B cell (primary cell): ENCODE data around the gene TRAPPC11. TPM values are rescaled to one million over a fixed set of nuclear protein-coding genes. Genes with fewer than 3 reads are reported as not detected.

Source experiments
- ATAC-seq: fragments of 200-7000 bp; cut with Tn5 transposase; one replicate; pipeline ENCODE4 v1.10.0; 2021; ENCODE audit warnings: low read depth, mild to moderate bottlenecking, moderate number of reproducible peaks, moderate library complexity
- CTCF ChIA-PET: fragments of 350-600 bp; sonication (Branson Sonifier 250); formaldehyde crosslinking; loops from one replicate; lab custom pipeline; 2021; ENCODE audit warnings: antibody characterized with exemption, inconsistent platforms; lab: Charles Lee
- POLR2A ChIA-PET: fragments of 350-600 bp; sonication (Branson Sonifier 250); formaldehyde crosslinking; loops from one replicate; lab custom pipeline; 2021; ENCODE audit warnings: antibody characterized with exemption; lab: Charles Lee
- DNase-seq: peaks from one replicate; pipeline ENCODE4 v3.0.0; 2013
- H2AFZ ChIP-seq: 2 replicates; pipeline ENCODE4 v1.6.1; 2012; ENCODE audit warnings: mild to moderate bottlenecking, low read depth, low read length; ENCODE audit not compliant: insufficient read depth, poor library complexity, severe bottlenecking
- H3K27ac ChIP-seq, 2 donors: 1 replicate in 1 of 2; 2 replicates in 1 of 2; pipeline ENCODE4 v1.5.1; 2012 to 2013; ENCODE audit warnings: low read length in 2 of 2, mild to moderate bottlenecking in 2 of 2, moderate library complexity in 1 of 2
- H3K27me3 ChIP-seq, 4 experiments: fragments of 200-600 bp in 1 of 4; sonication (generic) in 1 of 4; replicated peaks in 1 of 4; 1 replicate in 2 of 4; 2 replicates in 2 of 4; pipeline versions ENCODE4 v1.6.1 to v1.7.0; 2013 to 2016; ENCODE audit warnings: low read length in 3 of 4, mild to moderate bottlenecking in 2 of 4, mixed read lengths in 1 of 4, moderate library complexity in 1 of 4; ENCODE audit not compliant: insufficient read depth in 4 of 4, control insufficient read depth in 3 of 4; ENCODE audit errors: control extremely low read depth in 1 of 4
- H3K36me3 ChIP-seq, 2 experiments: replicated peaks in 1 of 2; 1 replicate in 1 of 2; 2 replicates in 1 of 2; pipeline versions ENCODE4 v1.6.1 to v1.7.1; 2013; ENCODE audit warnings: low read length in 1 of 2; ENCODE audit not compliant: insufficient read depth in 2 of 2, control insufficient read depth in 1 of 2; ENCODE audit errors: control extremely low read depth in 1 of 2, extremely low read depth in 1 of 2
- H3K4me1 ChIP-seq, 2 donors: fragments of 200-600 bp in 1 of 2; sonication (generic) in 1 of 2; 1 replicate in 1 of 2; 2 replicates in 1 of 2; pipeline versions ENCODE4 v1.5.1 to v1.6.1; 2013 to 2017; ENCODE audit warnings: low read length in 2 of 2; ENCODE audit not compliant: control insufficient read depth in 2 of 2, insufficient read depth in 2 of 2
- H3K4me2 ChIP-seq: replicated peaks from 2 replicates; pipeline ENCODE3; 2012; ENCODE audit warnings: mild to moderate bottlenecking, low read depth, low read length; ENCODE audit not compliant: poor library complexity, severe bottlenecking
- H3K4me3 ChIP-seq, 5 experiments: fragments of 200-600 bp in 1 of 5; sonication (generic) in 1 of 5; 1 replicate in 3 of 5; 2 replicates in 2 of 5; pipeline versions ENCODE4 v1.5.1 to v1.7.0; 2011 to 2016; ENCODE audit warnings: low read length in 4 of 5, mild to moderate bottlenecking in 4 of 5, low read depth in 2 of 5, control low read depth in 1 of 5, moderate library complexity in 1 of 5; ENCODE audit not compliant: insufficient read depth in 1 of 5; ENCODE audit errors: control extremely low read depth in 1 of 5, extremely low read depth in 1 of 5
- H3K79me2 ChIP-seq: fragments of 200-600 bp; sonication (generic); one replicate; pipeline ENCODE4 v1.6.0; 2016; ENCODE audit warnings: low read length; ENCODE audit not compliant: control insufficient read depth, insufficient read depth
- H3K9ac ChIP-seq: fragments of 200-600 bp; sonication (generic); 2 replicates; pipeline ENCODE4 v1.6.1; 2017; ENCODE audit warnings: mild to moderate bottlenecking, low read length, moderate library complexity
- H3K9me3 ChIP-seq, 3 donors: one replicate each; pipeline versions ENCODE4 v1.6.1 to v1.7.1; 2013; ENCODE audit warnings: low read length in 2 of 3; ENCODE audit not compliant: control insufficient read depth in 2 of 3, insufficient read depth in 1 of 3; ENCODE audit errors: control extremely low read depth in 1 of 3
- H4K20me1 ChIP-seq: 2 replicates; pipeline ENCODE4 v1.6.0; 2012; ENCODE audit warnings: mild to moderate bottlenecking, low read length; ENCODE audit not compliant: insufficient read depth, control insufficient read depth, poor library complexity, severe bottlenecking
- H3K27ac Mint-ChIP-seq: one replicate; pipeline ENCODE4 v1.8.0; 2021; ENCODE audit warnings: mixed read lengths
- H3K27me3 Mint-ChIP-seq: one replicate; pipeline ENCODE4 v1.8.0; 2021; ENCODE audit warnings: mixed read lengths
- H3K4me1 Mint-ChIP-seq: one replicate; pipeline ENCODE4 v1.8.0; 2021; ENCODE audit warnings: mixed read lengths
- H3K4me3 Mint-ChIP-seq: one replicate; pipeline ENCODE4 v1.8.0; 2021; ENCODE audit warnings: mixed read lengths
- H3K9me3 Mint-ChIP-seq: one replicate; pipeline ENCODE4 v1.8.0; 2022; ENCODE audit warnings: mixed read lengths; ENCODE audit not compliant: insufficient read depth
- CTCF ChIP-seq: fragments of 200-600 bp; IDR thresholded peaks from one replicate; pipeline ENCODE4 v1.8.0; 2022; ENCODE audit warnings: antibody characterized with exemption, mild to moderate bottlenecking
- EZH2 ChIP-seq: IDR thresholded peaks from 2 replicates; pipeline ENCODE4 v1.6.1; 2012; ENCODE audit warnings: borderline replicate concordance, low read depth, mild to moderate bottlenecking, moderate library complexity, low read length; ENCODE audit not compliant: insufficient read depth, poor library complexity, severe bottlenecking
- WGBS: methylation state at CpG from one replicate; pipeline ENCODE4 v1.1.5; 2013; ENCODE audit warnings: missing lambda C conversion rate; ENCODE audit not compliant: insufficient coverage; 5-methylcytosine and 5-hydroxymethylcytosine counted together
- intact Hi-C: fragments of 100-400 bp; cut with micrococcal nuclease; formaldehyde crosslinking; loops from one replicate; pipeline ENCODE4 v1.10.0; 2022
- polyA plus RNA-seq: library from polyadenylated mRNA; depleted of rRNA; stranded (reverse); fragments of >200 nt; gene quantifications from 2 replicates; pipeline ENCODE4 v1.2.3, GENCODE V29; 2012
- total RNA-seq, 2 donors: library from RNA; stranded (reverse); fragments of 120-200 nt in 1 of 2; gene quantifications; 1 replicate in 1 of 2; 2 replicates in 1 of 2; pipeline versions ENCODE4 v1.2.3 to v1.2.4, GENCODE V29; 2013 to 2022

Gene TRAPPC11
- total and polyA plus RNA-seq, 2 donors (not counting 1 experiment from before 2014, with no cell fraction given) = 23.5 to 53.8 TPM

- no peak for ATAC-seq
- H3K27me3 ChIP-seq = no peaks in the 10 kb centered on the region
- H3K9me3 Mint-ChIP-seq = no peaks in the 10 kb centered on the region
- no peak overlapping the region for H3K4me3 ChIP-seq
- intact Hi-C loops = no loop called here
- no peaks in the 10 kb centered on the region for H3K9me3 ChIP-seq
- no peaks in the 10 kb centered on the region for H4K20me1 ChIP-seq
- H2AFZ ChIP-seq = no peak overlapping the region
- H3K9ac ChIP-seq = no peak overlapping the region
- no peak for DNase-seq
- TF ChIP-seq CTCF (no peak), EZH2 (no peak)
- H3K36me3 ChIP-seq = no peaks in the 10 kb centered on the region
- WGBS = 97% methylated on average over 12 of the region's 12 CpGs
- POLR2A ChIA-PET = no interaction called here
- H3K4me2 ChIP-seq = no peak overlapping the region
- no peak overlapping the region for H3K27ac Mint-ChIP-seq
- no peaks in the 10 kb centered on the region for H3K4me1 ChIP-seq
- no peaks in the 10 kb centered on the region for H3K4me1 Mint-ChIP-seq
- no peaks in the 10 kb centered on the region for H3K27me3 Mint-ChIP-seq
- no peaks in the 10 kb centered on the region for H3K79me2 ChIP-seq
- no peak overlapping the region for H3K4me3 Mint-ChIP-seq
- CTCF ChIA-PET = no interaction called here
- no peak overlapping the region for H3K27ac ChIP-seq
These were observed 31.0 kb upstream of the TRAPPC11 start for GRCh38 chr4:183627979-183628588.

- H3K9me3 ChIP-seq = no peaks in the 10 kb centered on the region
- no peaks in the 10 kb centered on the region for H4K20me1 ChIP-seq
- H3K4me1 Mint-ChIP-seq = no peaks in the 10 kb centered on the region
- intact Hi-C loops = no loop called here
- no peak overlapping the region for H3K27ac Mint-ChIP-seq
- H2AFZ ChIP-seq = no peak overlapping the region
- no peak overlapping the region for H3K27ac ChIP-seq
- H3K27me3 ChIP-seq = no peaks in the 10 kb centered on the region
- ChIA-PET CTCF (no interaction called here), POLR2A (no interaction called here)
- H3K4me3 ChIP-seq = no peak overlapping the region
- no peak overlapping the region for H3K9ac ChIP-seq
- H3K36me3 ChIP-seq = no peaks in the 10 kb centered on the region
- no peaks in the 10 kb centered on the region for H3K27me3 Mint-ChIP-seq
- H3K4me2 ChIP-seq = no peak overlapping the region
- no peaks in the 10 kb centered on the region for H3K79me2 ChIP-seq
- H3K4me1 ChIP-seq = no peaks in the 10 kb centered on the region
- 96% methylated on average over 4 of the region's 11 CpGs for WGBS
- DNase-seq = no peak
- TF ChIP-seq EZH2 (no peak), CTCF (no peak)
- no peaks in the 10 kb centered on the region for H3K9me3 Mint-ChIP-seq
- no peak for ATAC-seq
- no peak overlapping the region for H3K4me3 Mint-ChIP-seq
These were observed 27.4 kb upstream of the TRAPPC11 start for GRCh38 chr4:183631577-183632198.
